Midbrain (tissue), 1 donor: ENCODE results near the gene ASPG.
"Not testable (repeated sequence)": the region's sequence is repeated elsewhere in the genome, so short reads cannot be mapped to it uniquely, and the experiment has no call there.

Source experiments
- DNase-seq: peaks from one replicate; lab custom pipeline; 2025; lab: John Stamatoyannopoulos, UW

Gene ASPG

GRCh38 chr14:104147346-104148125, 62.0 kb downstream of the ASPG start:
- no peak for DNase-seq

DNA sequence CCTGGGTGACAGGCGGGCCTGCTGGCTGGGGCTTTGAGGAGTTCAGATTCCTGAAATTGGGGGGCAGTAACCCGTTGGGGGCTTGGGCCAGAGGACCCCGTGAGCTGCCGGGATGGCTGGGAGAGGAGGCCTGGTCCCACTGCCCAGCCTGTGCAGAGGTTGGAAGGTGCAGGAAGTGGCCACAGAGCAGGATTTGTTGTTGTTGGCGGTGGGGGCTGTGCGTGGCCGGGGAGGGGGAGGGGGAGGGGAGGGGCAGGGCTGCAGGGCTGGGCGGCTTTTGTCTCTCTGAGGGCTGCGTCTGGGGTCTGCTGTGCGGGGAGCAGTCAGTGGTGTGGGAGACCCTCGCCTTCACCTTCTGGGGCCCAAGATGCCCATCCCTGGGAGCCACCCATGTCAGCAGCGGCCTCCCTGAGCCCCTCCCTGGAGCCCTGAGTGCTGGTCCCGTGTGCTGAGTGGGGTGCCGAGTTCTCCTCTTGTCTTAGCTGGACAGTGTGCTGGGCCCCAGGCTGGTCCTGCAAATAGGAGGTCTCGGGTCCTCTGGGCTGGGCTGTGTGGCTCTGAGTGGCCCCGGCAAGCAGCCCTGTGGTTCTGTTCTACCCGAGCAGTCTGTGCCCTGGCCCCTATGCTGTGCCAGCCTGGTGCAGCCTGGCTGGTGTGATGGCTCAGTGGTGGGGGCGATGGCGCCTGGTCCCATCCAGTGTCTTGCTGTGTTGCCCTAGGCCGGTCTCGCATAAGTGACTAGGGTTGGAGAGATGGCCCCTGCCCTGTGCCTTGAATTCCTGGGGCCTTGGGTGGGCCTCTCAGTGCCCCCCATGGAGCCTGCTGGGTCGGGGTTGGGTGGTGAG, 63.2 kb downstream of the ASPG start:
- no peak for DNase-seq

DNA sequence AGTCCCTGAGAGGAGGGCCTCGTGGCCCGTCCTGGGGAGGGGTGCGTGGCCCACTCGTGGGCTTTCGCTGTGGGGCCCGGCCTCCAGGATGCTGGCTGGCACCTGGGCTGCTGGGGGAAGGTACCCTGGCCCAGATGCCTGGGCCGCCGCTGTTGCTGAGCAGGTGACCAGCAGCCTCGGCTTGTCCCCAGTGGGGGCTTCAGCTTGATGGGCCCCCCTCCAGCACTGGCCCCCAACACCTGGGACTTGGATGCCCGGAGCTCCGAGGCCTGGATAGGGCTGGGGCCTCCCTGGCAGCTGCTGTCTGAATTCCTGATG, 63.7 kb downstream of the ASPG start:
- DNase-seq = no peak

DNA sequence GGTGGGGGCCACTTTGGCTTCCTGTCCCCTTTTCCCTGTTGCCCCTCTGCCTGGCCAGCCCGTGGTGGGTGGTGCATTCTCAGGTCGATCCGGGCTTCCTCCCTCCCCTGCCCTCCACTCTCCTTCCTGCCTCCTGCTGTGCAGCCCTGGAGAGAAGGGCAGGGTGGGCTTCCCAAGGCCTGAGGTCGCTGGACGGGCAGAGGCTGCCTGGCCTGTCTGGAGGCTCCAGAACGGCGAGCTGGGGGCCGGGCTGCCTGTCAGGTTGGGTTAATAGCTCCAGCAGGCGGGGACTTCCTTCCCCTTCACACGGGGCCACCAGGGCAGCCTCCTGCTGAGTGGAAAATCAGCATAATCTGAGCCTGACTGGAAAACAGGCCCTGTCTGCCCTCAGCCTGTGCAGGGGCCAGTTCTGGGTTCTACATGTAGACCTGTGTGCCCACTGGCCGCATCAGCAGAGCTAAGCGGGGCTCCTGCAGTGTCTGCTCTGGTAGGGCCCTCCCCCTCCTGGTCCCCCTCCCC, 64.2 kb downstream of the ASPG start:
- no peak for DNase-seq

- DNase-seq = no peak
These were observed 64.9 kb downstream of the ASPG start for GRCh38 chr14:104150136-104151025.

DNA sequence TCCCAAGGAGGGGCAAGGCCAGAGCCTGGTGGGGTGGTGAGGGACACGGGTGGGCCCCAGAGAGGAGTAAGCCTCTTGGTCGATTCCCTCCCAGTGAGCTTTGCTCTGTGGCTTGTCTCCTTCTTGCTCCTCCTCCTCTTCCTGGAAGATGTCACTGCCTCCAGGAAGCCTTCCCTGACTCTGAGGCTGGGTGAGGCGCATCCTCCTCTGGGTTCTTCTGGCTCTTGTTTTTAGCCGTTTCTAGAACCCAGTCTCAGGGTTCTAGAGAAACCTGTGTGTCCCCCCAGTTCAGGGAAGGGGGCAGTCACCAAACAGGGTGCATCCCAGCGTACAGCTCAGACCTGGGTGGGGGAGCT, 65.5 kb downstream of the ASPG start:
- DNase-seq = no peak

DNA sequence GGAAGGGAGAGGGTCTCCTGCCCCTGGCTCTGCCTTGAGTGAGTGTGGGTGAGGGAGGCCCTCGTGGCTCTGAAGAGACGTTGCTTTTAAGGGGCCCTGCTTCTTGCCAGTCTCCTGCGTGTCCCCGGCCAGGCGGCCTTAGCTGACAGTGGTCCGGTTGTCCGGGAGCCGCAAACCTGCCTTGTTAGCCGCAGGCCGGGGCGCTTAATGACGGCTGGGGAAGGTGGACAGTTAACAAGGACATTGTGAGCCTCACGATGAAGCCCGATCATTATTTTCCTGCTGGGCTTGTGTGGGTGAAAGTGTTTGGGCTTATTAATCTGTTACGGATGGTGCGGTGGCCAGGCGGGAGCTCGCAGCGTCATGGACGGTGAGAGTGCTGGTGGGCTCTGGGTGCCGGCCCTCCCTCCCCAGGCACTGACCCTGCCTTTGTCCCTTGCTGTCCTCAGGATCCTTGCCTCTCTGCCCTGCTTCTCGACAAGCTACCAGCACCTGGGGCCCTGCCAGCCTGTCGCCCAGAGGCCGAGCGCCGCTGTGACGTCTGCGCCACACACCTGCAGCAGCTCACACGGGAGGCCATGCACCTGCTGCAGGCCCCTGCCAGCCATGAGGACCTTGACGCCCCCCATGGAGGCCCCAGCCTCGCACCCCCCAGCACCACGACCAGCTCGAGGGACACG, 66.2 kb downstream of the ASPG start:
- no peak for DNase-seq

DNA sequence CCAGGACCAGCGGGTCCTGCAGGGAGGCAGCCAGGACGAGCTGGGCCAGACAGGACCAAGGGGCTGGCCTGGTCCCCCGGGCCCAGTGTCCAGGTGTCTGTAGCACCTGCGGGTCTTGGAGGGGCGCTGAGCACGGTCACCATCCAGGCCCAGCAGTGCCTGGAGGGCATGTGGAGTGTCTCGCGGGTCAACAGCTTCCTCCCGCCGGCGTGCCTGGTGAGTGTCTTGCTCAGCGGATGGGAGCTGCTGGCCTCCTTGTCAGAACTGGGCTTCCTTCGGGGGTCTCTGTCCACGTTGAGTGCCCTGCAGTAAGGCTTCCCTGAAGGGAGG, 66.7 kb downstream of the ASPG start:
- DNase-seq = no peak

- DNase-seq = no peak
These were observed 67.3 kb downstream of the ASPG start for GRCh38 chr14:104152686-104153393.

GRCh38 chr14:104153394-104153755, 67.9 kb downstream of the ASPG start:
- DNase-seq = not testable (repeated sequence)

GRCh38 chr14:104154246-104154645, 68.7 kb downstream of the ASPG start:
- DNase-seq = no peak

DNA sequence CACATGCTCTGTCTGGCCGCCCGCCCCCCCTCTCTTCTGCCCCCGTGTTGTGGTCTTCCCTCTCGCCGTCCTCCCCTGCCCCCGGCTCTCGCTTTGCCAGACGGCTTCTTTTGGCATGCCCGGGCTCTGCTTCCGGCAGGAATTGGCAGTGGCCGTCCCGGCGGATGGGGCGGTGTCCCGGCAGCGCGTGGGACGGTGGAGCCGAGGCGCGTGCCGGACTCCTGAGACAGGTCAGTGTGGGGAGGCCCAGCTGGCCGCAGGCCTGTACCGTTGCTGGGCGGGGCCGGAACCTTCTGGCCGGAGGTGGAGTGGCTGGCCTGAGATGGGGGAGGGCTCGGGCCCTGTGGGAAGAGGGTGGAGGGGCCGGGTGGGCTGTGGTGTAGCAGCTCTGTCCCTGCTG, 70.0 kb downstream of the ASPG start:
- no peak for DNase-seq

DNA sequence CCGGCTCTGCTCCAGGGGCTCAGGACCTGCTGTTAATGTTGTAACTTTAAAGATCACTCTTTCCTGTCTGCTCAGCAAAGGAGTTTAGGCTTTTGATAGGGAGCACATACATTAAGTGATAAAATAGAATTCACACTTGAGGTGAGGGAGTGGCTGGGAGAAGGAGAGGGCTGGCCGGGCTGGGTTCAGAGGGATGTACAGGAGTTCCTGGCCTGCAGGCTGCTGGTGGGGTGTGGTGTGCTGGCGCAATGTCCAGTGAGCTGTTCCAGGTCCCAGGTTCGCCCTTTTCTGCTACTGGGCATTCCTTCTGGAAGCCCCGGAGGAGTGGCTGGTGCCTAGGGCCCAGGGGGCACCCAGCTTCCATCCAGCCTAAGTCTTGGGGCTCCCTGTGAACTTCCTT, 70.6 kb downstream of the ASPG start:
- DNase-seq = no peak

DNA sequence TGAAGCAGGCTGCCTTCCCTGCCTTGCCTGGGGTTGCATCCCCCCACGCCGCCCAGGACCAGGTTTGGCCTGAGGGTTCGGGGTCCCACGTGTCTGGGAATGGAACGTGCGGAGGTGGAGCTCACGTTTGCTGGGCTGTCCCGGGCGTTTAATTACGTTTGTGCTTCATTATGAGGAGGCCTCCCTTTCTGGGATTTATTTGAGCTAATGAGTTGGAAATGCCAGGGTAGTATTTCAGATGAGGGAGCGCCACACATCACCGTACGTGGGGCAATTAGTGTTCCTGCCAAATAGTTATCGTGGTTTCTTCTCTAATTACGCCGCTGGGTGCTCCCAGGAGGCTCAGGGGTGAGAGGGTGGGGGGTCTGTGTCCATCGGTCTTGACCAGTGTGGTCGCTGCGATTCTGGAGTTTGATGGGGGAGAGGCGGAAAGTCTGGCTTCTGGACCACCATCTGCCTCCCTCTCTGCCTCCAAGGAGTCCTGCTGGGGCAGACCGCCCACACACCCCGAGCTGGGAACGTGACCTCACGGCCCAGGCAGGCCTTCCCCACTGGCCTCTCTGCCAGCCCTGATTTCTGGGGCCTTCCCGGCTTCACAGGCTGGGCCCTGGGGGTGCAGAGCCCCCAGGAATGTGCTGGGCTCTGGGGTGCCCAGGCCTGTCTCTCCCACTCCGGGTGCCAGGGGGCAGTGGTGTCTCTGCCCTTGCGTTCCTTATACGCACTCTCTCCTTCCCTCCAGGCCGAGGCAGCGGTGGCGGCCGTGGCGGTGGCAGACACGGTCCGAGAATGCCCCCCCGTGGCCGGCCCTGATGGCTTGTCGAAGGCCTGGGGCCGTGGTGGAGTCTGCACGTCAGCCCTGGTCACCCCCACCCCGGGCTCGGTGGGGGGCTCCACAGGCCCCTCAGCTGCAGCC, 71.8 kb downstream of the ASPG start:
- no peak for DNase-seq

- DNase-seq = peak; percentile 44
These were observed 73.6 kb downstream of the ASPG start for GRCh38 chr14:104158827-104159798.

- DNase-seq = no peak
These were observed 74.5 kb downstream of the ASPG start for GRCh38 chr14:104159990-104160389.

GRCh38 chr14:104161602-104162367, 76.3 kb downstream of the ASPG start:
- no peak for DNase-seq

DNA sequence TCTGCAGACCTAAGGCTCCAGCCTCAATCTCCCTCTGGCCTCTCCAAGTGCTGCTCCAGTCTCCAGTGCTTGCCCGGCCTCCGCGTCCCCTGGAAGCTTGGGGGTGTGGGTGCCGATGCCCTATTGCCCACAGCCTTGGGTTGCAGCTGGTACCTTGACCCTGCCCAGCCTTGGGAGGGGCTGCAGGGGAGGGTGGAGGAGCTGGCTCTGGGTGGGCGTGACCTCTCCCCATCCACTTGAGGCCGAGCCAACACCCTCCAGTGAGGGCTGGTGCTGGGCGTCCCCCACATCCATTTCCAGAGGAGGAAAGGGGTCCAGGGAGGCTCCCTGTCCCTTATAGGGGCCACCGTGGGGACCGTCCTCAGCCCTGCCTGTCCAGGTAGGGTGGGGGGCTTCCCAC, 77.0 kb downstream of the ASPG start:
- no peak for DNase-seq
